HCT116 (cell line): ENCODE data around the gene ATP5F1E. TPM values are rescaled to one million over a fixed set of nuclear protein-coding genes. Genes with fewer than 3 reads are reported as not detected.
A peak's percentile ranks its signal among the peaks of the same experiment; 100 is the strongest.

Experiments used
- ATAC-seq: fragments of 200-7000 bp; cut with Tn5 transposase; 2 replicates; pipeline ENCODE4 v1.9.1; 2020; ENCODE audit warnings: mild to moderate bottlenecking, moderate library complexity
- BruUV-seq: library from RNA; stranded (reverse); fragments of 400-500 nt; replicated peaks from 2 replicates; lab custom pipeline; 2021; lab: Mats Ljungman, UMichigan
- CTCF ChIA-PET: fragments of 300-600 bp; sonication (Branson Sonifier 250); formaldehyde crosslinking; loops from one replicate; lab custom pipeline; 2021; ENCODE audit warnings: antibody characterized with exemption; lab: Charles Lee
- POLR2A ChIA-PET: fragments of 300-600, 350-600 bp; sonication (Branson Sonifier 250); formaldehyde crosslinking; loops from one replicate; lab custom pipeline; 2021; ENCODE audit warnings: antibody characterized with exemption; lab: Charles Lee
- RAD21 ChIA-PET, 2 experiments: fragments of 300-600 bp; sonication (Branson Sonifier 250); formaldehyde crosslinking; loops; one replicate each; lab custom pipeline; 2023; ENCODE audit warnings: low total read pairs in 2 of 2; ENCODE audit not compliant: uncharacterized antibody in 2 of 2, unreplicated experiment in 2 of 2, low non-redundant PET in 1 of 2; lab: Charles Lee
- DNase-seq: peaks from one replicate; pipeline ENCODE4 v3.0.0-alpha.2; 2010; ENCODE audit warnings: low read depth, low spot score
- H2AFZ ChIP-seq: fragments of 200-600 bp; shearing (Covaris generic), sonication (generic); 2 replicates; pipeline ENCODE4 v1.6.1; 2017; ENCODE audit warnings: low read depth, mixed run types, mixed read lengths, antibody characterized with exemption, low read length; ENCODE audit not compliant: poor library complexity, severe bottlenecking
- H3K27ac ChIP-seq: 2 replicates; pipeline ENCODE4 v1.5.1; 2012; ENCODE audit warnings: low read depth, low read length
- H3K27me3 ChIP-seq: fragments of 200-600 bp; sonication (generic); 2 replicates; pipeline ENCODE4 v1.6.1; 2016; ENCODE audit warnings: mixed run types, low read length, mixed read lengths; ENCODE audit not compliant: insufficient read depth
- H3K36me3 ChIP-seq, 2 experiments: fragments of 200-500 bp in 1 of 2; fragments of 200-600 bp in 1 of 2; sonication (Bioruptor generic) in 1 of 2; sonication (generic) in 1 of 2; 2 replicates each; pipeline versions ENCODE4 v1.5.1 to v1.6.1; 2014 to 2016; ENCODE audit warnings: low read length in 2 of 2, inconsistent platforms in 1 of 2, mixed read lengths in 1 of 2, mixed run types in 1 of 2; ENCODE audit not compliant: insufficient read depth in 2 of 2, control insufficient read depth in 1 of 2
- H3K4me1 ChIP-seq, 2 experiments: fragments of 200-600 bp in 1 of 2; sonication (generic) in 1 of 2; 2 replicates each; pipeline versions ENCODE4 v1.5.1 to v1.6.1; 2012 to 2017; ENCODE audit warnings: low read length in 2 of 2, inconsistent platforms in 1 of 2, mild to moderate bottlenecking in 1 of 2, mixed read lengths in 1 of 2, mixed run types in 1 of 2, moderate library complexity in 1 of 2; ENCODE audit not compliant: insufficient read depth in 2 of 2, control insufficient read depth in 1 of 2
- H3K4me2 ChIP-seq: fragments of 200-600 bp; sonication (generic); 2 replicates; pipeline ENCODE4 v1.6.1; 2017; ENCODE audit warnings: mixed run types, low read length, mixed read lengths
- H3K4me3 ChIP-seq, 2 experiments: fragments of 200-600 bp in 1 of 2; sonication (generic) in 1 of 2; replicated peaks in 1 of 2; 2 replicates each; pipeline ENCODE4 v1.5.1; 2011 to 2016; ENCODE audit warnings: low read length in 2 of 2, control low read depth in 1 of 2, low read depth in 1 of 2, mild to moderate bottlenecking in 1 of 2, mixed read lengths in 1 of 2, mixed run types in 1 of 2
- H3K79me2 ChIP-seq: fragments of 200-600 bp; sonication (generic); 2 replicates; pipeline ENCODE4 v1.6.1; 2017; ENCODE audit warnings: mild to moderate bottlenecking, mixed run types, low read length, moderate library complexity, mixed read lengths; ENCODE audit not compliant: insufficient read depth
- H3K9ac ChIP-seq: fragments of 200-600 bp; sonication (generic); 2 replicates; pipeline ENCODE4 v1.6.1; 2016; ENCODE audit warnings: low read length, mixed read lengths
- H3K9me2 ChIP-seq: fragments of 200-600 bp; sonication (generic), shearing (Covaris generic); 2 replicates; pipeline ENCODE4 v1.6.1; 2017; ENCODE audit warnings: mixed run types, mild to moderate bottlenecking, moderate library complexity; ENCODE audit not compliant: insufficient read depth
- H3K9me3 ChIP-seq, 2 experiments: fragments of 200-500 bp in 1 of 2; fragments of 200-600 bp in 1 of 2; sonication (Bioruptor generic) in 1 of 2; sonication (generic) in 1 of 2; 2 replicates each; pipeline ENCODE4 v1.6.1; 2014 to 2017; ENCODE audit warnings: low read length in 2 of 2, mixed read lengths in 2 of 2, inconsistent platforms in 1 of 2, low read depth in 1 of 2, mild to moderate bottlenecking in 1 of 2, mixed run types in 1 of 2, moderate library complexity in 1 of 2; ENCODE audit not compliant: control insufficient read depth in 1 of 2, insufficient read depth in 1 of 2
- H4K20me1 ChIP-seq: fragments of 200-600 bp; sonication (generic), shearing (Covaris generic); 2 replicates; pipeline ENCODE4 v1.6.1; 2017; ENCODE audit warnings: mixed run types, mild to moderate bottlenecking, moderate library complexity; ENCODE audit not compliant: insufficient read depth
- CEBPB ChIP-seq: IDR thresholded peaks from 2 replicates; pipeline ENCODE4 v1.6.1; 2012; ENCODE audit warnings: low read depth
- ELF1 ChIP-seq: IDR thresholded peaks from 2 replicates; pipeline ENCODE4 v1.6.1; 2012; ENCODE audit warnings: low read depth, borderline replicate concordance
- EZH2 ChIP-seq: fragments of 200-600 bp; sonication (generic); IDR thresholded peaks from 2 replicates; pipeline ENCODE4 v1.6.1; 2017; ENCODE audit warnings: antibody characterized with exemption, mixed run types
- EZH2phosphoT487 ChIP-seq: fragments of 200-600 bp; IDR thresholded peaks from 2 replicates; pipeline ENCODE4 v1.6.1; 2018; ENCODE audit warnings: antibody characterized with exemption, borderline replicate concordance
- JUND ChIP-seq: IDR thresholded peaks from 2 replicates; pipeline ENCODE4 v1.6.1; 2012
- POLR2A ChIP-seq: IDR thresholded peaks from 2 replicates; pipeline ENCODE4 v1.7.0; 2011; ENCODE audit warnings: borderline replicate concordance; ENCODE audit not compliant: insufficient read depth, insufficient read length; ENCODE audit errors: extremely low read depth
- SRF ChIP-seq: IDR thresholded peaks from 2 replicates; pipeline ENCODE4 v1.6.1; 2012; ENCODE audit warnings: low read depth
- YY1 ChIP-seq: IDR thresholded peaks from 2 replicates; pipeline ENCODE4 v1.6.1; 2011; ENCODE audit warnings: low read length, low read depth, moderate library complexity, mild to moderate bottlenecking; ENCODE audit not compliant: insufficient replicate concordance; ENCODE audit errors: extremely low read depth
- ZFX ChIP-seq: fragments of 450-650 bp; IDR thresholded peaks from 2 replicates; pipeline ENCODE4 v1.6.1; 2017
- ZNF274 ChIP-seq: fragments of 200-500 bp; sonication (Bioruptor generic); IDR thresholded peaks from 2 replicates; pipeline ENCODE4 v1.6.1; 2014; ENCODE audit warnings: mild to moderate bottlenecking, low read depth, low read length, inconsistent platforms
- intact Hi-C: fragments of 100-400 bp; cut with micrococcal nuclease; formaldehyde crosslinking; loops from 2 replicates; pipeline ENCODE4 v1.10.0; 2022
- total RNA-seq: library from RNA; stranded (reverse); gene quantifications from one replicate; pipeline ENCODE4 v1.2.1, GENCODE V29; 2021; ENCODE audit not compliant: unreplicated experiment
- TF ChIP-seq, protein P1 (sequence below), 3 experiments: fragments of 200-600 bp in 1 of 3; sonication (generic) in 1 of 3; IDR thresholded peaks in 2 of 3; conservative IDR thresholded peaks in 1 of 3; 2 replicates each; pipeline ENCODE4 v1.5.1; 2012 to 2017; ENCODE audit warnings: low read depth in 2 of 3, low read length in 2 of 3, antibody characterized with exemption in 1 of 3, borderline replicate concordance in 1 of 3, control low read depth in 1 of 3, mild to moderate bottlenecking in 1 of 3, mixed read lengths in 1 of 3, mixed run types in 1 of 3, moderate library complexity in 1 of 3; ENCODE audit not compliant: insufficient read depth in 1 of 3
- TF ChIP-seq, protein P2 (sequence below): IDR thresholded peaks from 2 replicates; pipeline ENCODE4 v1.6.1; 2011; ENCODE audit warnings: mild to moderate bottlenecking, low read length, moderate library complexity; ENCODE audit not compliant: insufficient replicate concordance; ENCODE audit errors: extremely low read depth
- TF ChIP-seq, protein P3 (sequence below): IDR thresholded peaks from 2 replicates; pipeline ENCODE4 v1.6.1; 2012

ATP5F1E gene
- total RNA-seq, 1 experiment from 2014 or later, result 72.8 TPM

DNA sequence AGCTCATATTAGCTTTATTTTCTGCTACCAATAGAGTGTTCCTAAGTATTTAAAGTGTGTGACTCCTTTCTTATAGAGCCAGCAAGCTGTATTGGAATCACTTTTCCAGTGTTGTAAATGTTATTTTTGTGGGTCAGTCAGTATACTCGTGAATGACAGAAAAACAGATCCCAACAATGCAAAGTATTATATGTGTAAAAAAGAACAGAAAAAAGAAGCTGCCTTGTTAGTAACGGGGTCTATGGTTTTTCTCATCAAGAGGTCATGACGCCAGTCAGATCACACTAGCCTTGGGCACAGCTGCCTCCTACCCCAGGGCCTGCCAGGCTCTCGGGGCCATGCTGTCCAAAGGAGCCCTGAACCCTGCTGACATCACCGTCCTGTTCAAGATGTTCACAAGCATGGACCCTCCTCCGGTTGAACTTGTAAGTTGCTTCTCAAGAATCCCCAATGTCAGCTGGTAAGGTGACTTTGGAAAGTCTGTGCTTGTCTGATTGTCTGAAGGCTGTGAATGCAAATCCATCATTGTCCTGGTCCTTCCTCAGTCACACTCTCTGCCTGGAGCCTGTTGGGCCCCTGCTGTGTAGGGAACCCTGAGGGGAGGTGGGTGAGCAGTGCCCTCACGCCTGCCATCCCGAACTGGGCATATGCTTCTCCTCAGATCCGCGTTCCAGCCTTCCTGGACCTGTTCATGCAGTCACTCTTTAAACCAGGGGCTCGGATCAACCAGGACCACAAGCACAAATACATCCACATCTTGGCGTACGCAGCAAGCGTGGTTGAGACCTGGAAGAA, 41.3 kb downstream of the ATP5F1E start:
- H3K9me3 ChIP-seq, result no peaks in the 10 kb centered on the region
- ATAC-seq, result no peak
- no peaks in the 10 kb centered on the region for H3K27me3 ChIP-seq
- DNase-seq, result no peak
- TF ChIP-seq JUND (no peak), EZH2 (no peak), POLR2A (no peak), ZFX (no peak), CEBPB (no peak)
- H4K20me1 ChIP-seq, result no peaks in the 10 kb centered on the region
- ChIA-PET POLR2A (interaction anchor here (0.6 kb wide), 1 partner anchor 9 kb away, joined by 3 read pairs; no protein-coding TSS in a partner anchor), RAD21 (no interaction called here), CTCF (no interaction called here)
- H3K27ac ChIP-seq, result no peak overlapping the region
- H3K4me3 ChIP-seq, result no peak overlapping the region
- peaks cover 37% of the 10 kb centered on the region for H3K79me2 ChIP-seq
- H3K36me3 ChIP-seq, result peaks cover 80 to 88% of the 10 kb centered on the region in 2 experiments
- no TSS peak for BruUV-seq
- no peak overlapping the region for H3K9ac ChIP-seq
- intact Hi-C loops, result no loop called here
- no peaks in the 10 kb centered on the region for H3K4me1 ChIP-seq
- H2AFZ ChIP-seq, result no peak overlapping the region
- H3K9me2 ChIP-seq, result no peaks in the 10 kb centered on the region
- no peak overlapping the region for H3K4me2 ChIP-seq

DNA sequence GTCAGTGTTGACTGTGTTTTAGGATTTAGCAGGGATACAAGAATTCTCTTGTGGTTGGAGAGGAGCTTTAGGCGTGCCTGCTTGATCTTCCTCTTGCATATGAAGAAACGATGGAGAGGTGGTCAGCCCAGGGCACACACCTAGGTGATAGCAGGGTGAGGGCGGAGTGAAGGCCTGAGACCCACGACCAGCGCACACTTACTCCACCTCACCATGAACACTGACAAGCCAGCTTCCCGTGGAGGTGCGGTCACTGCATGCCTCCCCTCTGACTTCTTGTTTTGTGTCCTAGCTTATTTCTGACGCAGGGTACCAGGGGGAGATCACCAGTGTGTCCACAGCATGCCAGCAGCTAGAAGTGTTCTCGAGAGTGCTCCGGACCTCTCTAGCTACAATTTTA, 42.9 kb downstream of the ATP5F1E start:
- H3K36me3 ChIP-seq, result peaks cover 64 to 78% of the 10 kb centered on the region in 2 experiments
- RAD21 ChIA-PET, result no interaction called here
- peaks cover 54% of the 10 kb centered on the region for H3K79me2 ChIP-seq
- no peak for ATAC-seq
- no peak overlapping the region for H3K27ac ChIP-seq
- H3K4me3 ChIP-seq, result no peak overlapping the region
- no peaks in the 10 kb centered on the region for H3K4me1 ChIP-seq
- H3K9me2 ChIP-seq, result no peaks in the 10 kb centered on the region
- no peak for DNase-seq
- no peaks in the 10 kb centered on the region for H3K9me3 ChIP-seq
- BruUV-seq, result TSS peak; percentile 1
- no peaks in the 10 kb centered on the region for H4K20me1 ChIP-seq
- CTCF ChIA-PET, result no interaction called here
- no peak overlapping the region for H3K4me2 ChIP-seq
- POLR2A ChIA-PET, result no interaction called here
- H2AFZ ChIP-seq, result no peak overlapping the region
- TF ChIP-seq SRF (no peak), ZFX (no peak), EZH2phosphoT487 (no peak), ZNF274 (no peak), ELF1 (no peak), YY1 (no peak), EZH2 (no peak)
- TF ChIP-seq, protein P1, sequence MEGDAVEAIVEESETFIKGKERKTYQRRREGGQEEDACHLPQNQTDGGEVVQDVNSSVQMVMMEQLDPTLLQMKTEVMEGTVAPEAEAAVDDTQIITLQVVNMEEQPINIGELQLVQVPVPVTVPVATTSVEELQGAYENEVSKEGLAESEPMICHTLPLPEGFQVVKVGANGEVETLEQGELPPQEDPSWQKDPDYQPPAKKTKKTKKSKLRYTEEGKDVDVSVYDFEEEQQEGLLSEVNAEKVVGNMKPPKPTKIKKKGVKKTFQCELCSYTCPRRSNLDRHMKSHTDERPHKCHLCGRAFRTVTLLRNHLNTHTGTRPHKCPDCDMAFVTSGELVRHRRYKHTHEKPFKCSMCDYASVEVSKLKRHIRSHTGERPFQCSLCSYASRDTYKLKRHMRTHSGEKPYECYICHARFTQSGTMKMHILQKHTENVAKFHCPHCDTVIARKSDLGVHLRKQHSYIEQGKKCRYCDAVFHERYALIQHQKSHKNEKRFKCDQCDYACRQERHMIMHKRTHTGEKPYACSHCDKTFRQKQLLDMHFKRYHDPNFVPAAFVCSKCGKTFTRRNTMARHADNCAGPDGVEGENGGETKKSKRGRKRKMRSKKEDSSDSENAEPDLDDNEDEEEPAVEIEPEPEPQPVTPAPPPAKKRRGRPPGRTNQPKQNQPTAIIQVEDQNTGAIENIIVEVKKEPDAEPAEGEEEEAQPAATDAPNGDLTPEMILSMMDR (IDR thresholded peaks at IDR 0.05 in 2 of 3, conservative IDR thresholded peaks at IDR 0.05 in 1 of 3; ENCODE audit: borderline replicate concordance in 1 of 3, insufficient read depth in 1 of 3, low read depth in 2 of 3, low read length in 2 of 3), result no peak
- TF ChIP-seq, protein P2, sequence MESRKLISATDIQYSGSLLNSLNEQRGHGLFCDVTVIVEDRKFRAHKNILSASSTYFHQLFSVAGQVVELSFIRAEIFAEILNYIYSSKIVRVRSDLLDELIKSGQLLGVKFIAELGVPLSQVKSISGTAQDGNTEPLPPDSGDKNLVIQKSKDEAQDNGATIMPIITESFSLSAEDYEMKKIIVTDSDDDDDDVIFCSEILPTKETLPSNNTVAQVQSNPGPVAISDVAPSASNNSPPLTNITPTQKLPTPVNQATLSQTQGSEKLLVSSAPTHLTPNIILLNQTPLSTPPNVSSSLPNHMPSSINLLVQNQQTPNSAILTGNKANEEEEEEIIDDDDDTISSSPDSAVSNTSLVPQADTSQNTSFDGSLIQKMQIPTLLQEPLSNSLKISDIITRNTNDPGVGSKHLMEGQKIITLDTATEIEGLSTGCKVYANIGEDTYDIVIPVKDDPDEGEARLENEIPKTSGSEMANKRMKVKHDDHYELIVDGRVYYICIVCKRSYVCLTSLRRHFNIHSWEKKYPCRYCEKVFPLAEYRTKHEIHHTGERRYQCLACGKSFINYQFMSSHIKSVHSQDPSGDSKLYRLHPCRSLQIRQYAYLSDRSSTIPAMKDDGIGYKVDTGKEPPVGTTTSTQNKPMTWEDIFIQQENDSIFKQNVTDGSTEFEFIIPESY, result no peak
- TF ChIP-seq, protein P3, sequence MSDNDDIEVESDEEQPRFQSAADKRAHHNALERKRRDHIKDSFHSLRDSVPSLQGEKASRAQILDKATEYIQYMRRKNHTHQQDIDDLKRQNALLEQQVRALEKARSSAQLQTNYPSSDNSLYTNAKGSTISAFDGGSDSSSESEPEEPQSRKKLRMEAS, result no peak
- intact Hi-C loops, result loop anchor here (10.0 kb wide), 1 partner anchor 84 kb away; no protein-coding TSS in a partner anchor
- H3K27me3 ChIP-seq, result no peaks in the 10 kb centered on the region
- H3K9ac ChIP-seq, result no peak overlapping the region
